OCI-LY7 (cell line): ENCODE data around the gene AKT1. TPM values are rescaled to one million over a fixed set of nuclear protein-coding genes. Genes with fewer than 3 reads are reported as not detected.

ENCODE experiments used
- BruUV-seq: library from RNA; stranded (reverse); fragments of 400-500 nt; replicated peaks from 2 replicates; lab custom pipeline; 2021; lab: Mats Ljungman, UMichigan
- CTCF ChIA-PET: fragments of 300-600 bp; sonication (Branson Sonifier 250); formaldehyde crosslinking; loops from one replicate; lab custom pipeline; 2022; ENCODE audit warnings: antibody characterized with exemption; ENCODE audit not compliant: unreplicated experiment; lab: Charles Lee
- POLR2A ChIA-PET: fragments of 300-600 bp; sonication (Branson Sonifier 250); formaldehyde crosslinking; loops from one replicate; lab custom pipeline; 2022; ENCODE audit warnings: antibody characterized with exemption; lab: Charles Lee
- DNase-seq: peaks from one replicate; pipeline ENCODE4 v3.0.0-alpha.2; 2015; ENCODE audit warnings: low spot score
- H2AFZ ChIP-seq: fragments of 200-600 bp; sonication (generic), shearing (Covaris generic); 2 replicates; pipeline ENCODE4 v1.6.1; 2014; ENCODE audit warnings: mild to moderate bottlenecking, antibody characterized with exemption, low read length, moderate library complexity
- H3K27ac ChIP-seq: fragments of 200-600 bp; sonication (generic); 2 replicates; pipeline ENCODE4 v1.5.1; 2014; ENCODE audit warnings: mixed run types, low read depth, mild to moderate bottlenecking, moderate library complexity, low read length, inconsistent platforms; ENCODE audit not compliant: poor library complexity, severe bottlenecking
- H3K36me3 ChIP-seq: fragments of 200-600 bp; sonication (generic); 2 replicates; pipeline ENCODE4 v1.6.1; 2014; ENCODE audit warnings: mild to moderate bottlenecking, antibody characterized with exemption, low read length, moderate library complexity, mixed read lengths; ENCODE audit not compliant: insufficient read depth
- H3K4me1 ChIP-seq: fragments of 200-600 bp; sonication (generic); 2 replicates; pipeline ENCODE4 v1.5.1; 2014; ENCODE audit warnings: mild to moderate bottlenecking, low read length; ENCODE audit not compliant: insufficient read depth, poor library complexity, severe bottlenecking
- H3K4me2 ChIP-seq: fragments of 200-600 bp; sonication (generic); 2 replicates; pipeline ENCODE4 v1.6.1; 2014; ENCODE audit warnings: mild to moderate bottlenecking, low read length
- H3K4me3 ChIP-seq: fragments of 200-600 bp; sonication (generic); 2 replicates; pipeline ENCODE4 v1.5.1; 2014; ENCODE audit warnings: mild to moderate bottlenecking, low read depth, low read length; ENCODE audit not compliant: poor library complexity, severe bottlenecking
- H3K79me2 ChIP-seq: fragments of 200-600 bp; sonication (generic); 2 replicates; pipeline ENCODE4 v1.6.1; 2016; ENCODE audit warnings: low read depth, mild to moderate bottlenecking, low read length, moderate library complexity, mixed read lengths; ENCODE audit not compliant: insufficient read depth
- H3K9me2 ChIP-seq: fragments of 200-600 bp; sonication (generic); 2 replicates; pipeline ENCODE4 v1.6.1; 2016; ENCODE audit warnings: mild to moderate bottlenecking, low read length, mixed read lengths; ENCODE audit not compliant: insufficient read depth
- H3K9me3 ChIP-seq: fragments of 200-600 bp; sonication (generic); 2 replicates; pipeline ENCODE4 v1.6.1; 2014; ENCODE audit warnings: mild to moderate bottlenecking, mixed run types, low read length, mixed read lengths
- H4K20me1 ChIP-seq: fragments of 200-600 bp; sonication (generic); 2 replicates; pipeline ENCODE4 v1.6.1; 2014; ENCODE audit warnings: mild to moderate bottlenecking, antibody characterized with exemption, low read length, moderate library complexity, mixed read lengths; ENCODE audit not compliant: insufficient read depth
- EZH2phosphoT487 ChIP-seq: fragments of 200-600 bp; sonication (generic); IDR thresholded peaks from 2 replicates; pipeline ENCODE4 v1.6.1; 2018; ENCODE audit warnings: low read depth, borderline replicate concordance, mild to moderate bottlenecking, mixed run types, antibody characterized with exemption, low read length, moderate library complexity, mixed read lengths
- intact Hi-C: fragments of 100-400 bp; cut with micrococcal nuclease; formaldehyde crosslinking; loops from one replicate; pipeline ENCODE4 v1.10.0; 2022; ENCODE audit not compliant: unreplicated experiment
- total RNA-seq, 2 experiments: library from RNA; depleted of rRNA in 1 of 2; stranded (reverse); fragments of >200 nt in 1 of 2; shearing (Covaris generic) in 1 of 2; gene quantifications; 2 replicates each; pipeline ENCODE4 v1.2.3, GENCODE V29; 2014 to 2022
- TF ChIP-seq, protein P1 (sequence below): fragments of 200-600 bp; sonication (generic); conservative IDR thresholded peaks from 2 replicates; pipeline ENCODE4 v1.5.1; 2014; ENCODE audit warnings: mild to moderate bottlenecking, antibody characterized with exemption, low read length, moderate library complexity, mixed read lengths

Gene AKT1
- total RNA-seq, 2 experiments from 2014 or later = 75.4 to 108 TPM

DNA sequence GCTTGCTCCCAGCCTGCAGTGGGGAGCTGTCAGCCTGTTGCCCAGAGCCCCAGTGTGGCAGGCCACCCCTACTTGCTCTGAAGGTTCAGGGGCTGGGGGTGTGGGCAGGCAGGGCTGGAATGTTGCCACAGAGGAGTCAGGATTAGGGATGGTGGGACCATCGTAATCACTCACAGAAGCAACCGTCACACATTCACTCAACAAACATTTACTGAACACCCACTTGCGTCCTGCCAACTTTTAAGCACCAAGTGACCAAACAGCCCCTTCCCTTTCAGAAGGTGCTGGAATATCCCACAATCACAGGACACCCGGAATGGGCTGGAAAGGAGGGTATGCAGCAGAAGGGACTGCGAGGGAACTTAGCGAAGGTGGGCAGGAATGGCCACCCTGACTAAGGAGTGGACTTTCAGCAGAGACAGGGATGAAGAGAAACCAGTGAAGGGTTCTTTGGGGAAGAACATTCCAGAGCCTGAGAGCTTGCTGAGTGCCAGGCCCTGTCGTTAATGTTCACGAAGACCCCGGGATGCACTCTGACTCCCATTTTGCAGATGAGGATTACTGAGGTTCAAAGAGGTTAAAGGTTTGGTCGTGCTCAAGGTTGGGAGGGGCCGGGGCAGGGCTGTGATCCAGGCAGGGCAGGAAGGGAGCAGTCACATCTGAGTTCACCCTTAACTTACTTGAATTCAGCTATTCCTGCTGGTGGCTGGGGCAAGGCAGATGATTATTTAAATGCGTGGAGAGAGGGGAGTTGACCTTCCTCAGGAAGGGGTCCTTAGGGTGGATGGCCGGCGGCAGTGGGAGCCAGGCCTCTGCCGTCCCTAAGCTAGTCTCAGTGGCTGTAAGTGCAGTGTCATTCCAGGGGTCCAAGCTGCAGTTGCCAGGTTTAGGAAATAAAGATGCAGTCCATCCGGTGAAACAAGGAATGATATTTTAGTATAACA lies 3.0 kb upstream of the AKT1 start:
- intact Hi-C loops = no loop called here
- H3K4me1 ChIP-seq = peaks cover 34% of the 10 kb centered on the region
- no peaks in the 10 kb centered on the region for H3K9me2 ChIP-seq
- ChIA-PET POLR2A (no interaction called here), CTCF (no interaction called here)
- H3K9me3 ChIP-seq = no peaks in the 10 kb centered on the region
- no peaks in the 10 kb centered on the region for H3K36me3 ChIP-seq
- DNase-seq = no peak
- H2AFZ ChIP-seq = no peak overlapping the region
- TF ChIP-seq EZH2phosphoT487 = no peak
- TF ChIP-seq, protein P1, sequence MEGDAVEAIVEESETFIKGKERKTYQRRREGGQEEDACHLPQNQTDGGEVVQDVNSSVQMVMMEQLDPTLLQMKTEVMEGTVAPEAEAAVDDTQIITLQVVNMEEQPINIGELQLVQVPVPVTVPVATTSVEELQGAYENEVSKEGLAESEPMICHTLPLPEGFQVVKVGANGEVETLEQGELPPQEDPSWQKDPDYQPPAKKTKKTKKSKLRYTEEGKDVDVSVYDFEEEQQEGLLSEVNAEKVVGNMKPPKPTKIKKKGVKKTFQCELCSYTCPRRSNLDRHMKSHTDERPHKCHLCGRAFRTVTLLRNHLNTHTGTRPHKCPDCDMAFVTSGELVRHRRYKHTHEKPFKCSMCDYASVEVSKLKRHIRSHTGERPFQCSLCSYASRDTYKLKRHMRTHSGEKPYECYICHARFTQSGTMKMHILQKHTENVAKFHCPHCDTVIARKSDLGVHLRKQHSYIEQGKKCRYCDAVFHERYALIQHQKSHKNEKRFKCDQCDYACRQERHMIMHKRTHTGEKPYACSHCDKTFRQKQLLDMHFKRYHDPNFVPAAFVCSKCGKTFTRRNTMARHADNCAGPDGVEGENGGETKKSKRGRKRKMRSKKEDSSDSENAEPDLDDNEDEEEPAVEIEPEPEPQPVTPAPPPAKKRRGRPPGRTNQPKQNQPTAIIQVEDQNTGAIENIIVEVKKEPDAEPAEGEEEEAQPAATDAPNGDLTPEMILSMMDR = no peak
- H3K79me2 ChIP-seq = no peaks in the 10 kb centered on the region
- peaks cover 9% of the 10 kb centered on the region; the same call in 1 of the 2 replicates for H4K20me1 ChIP-seq
- no TSS peak for BruUV-seq
- H3K4me2 ChIP-seq = no peak overlapping the region
- no peak overlapping the region for H3K27ac ChIP-seq
- no peak overlapping the region for H3K4me3 ChIP-seq

DNA sequence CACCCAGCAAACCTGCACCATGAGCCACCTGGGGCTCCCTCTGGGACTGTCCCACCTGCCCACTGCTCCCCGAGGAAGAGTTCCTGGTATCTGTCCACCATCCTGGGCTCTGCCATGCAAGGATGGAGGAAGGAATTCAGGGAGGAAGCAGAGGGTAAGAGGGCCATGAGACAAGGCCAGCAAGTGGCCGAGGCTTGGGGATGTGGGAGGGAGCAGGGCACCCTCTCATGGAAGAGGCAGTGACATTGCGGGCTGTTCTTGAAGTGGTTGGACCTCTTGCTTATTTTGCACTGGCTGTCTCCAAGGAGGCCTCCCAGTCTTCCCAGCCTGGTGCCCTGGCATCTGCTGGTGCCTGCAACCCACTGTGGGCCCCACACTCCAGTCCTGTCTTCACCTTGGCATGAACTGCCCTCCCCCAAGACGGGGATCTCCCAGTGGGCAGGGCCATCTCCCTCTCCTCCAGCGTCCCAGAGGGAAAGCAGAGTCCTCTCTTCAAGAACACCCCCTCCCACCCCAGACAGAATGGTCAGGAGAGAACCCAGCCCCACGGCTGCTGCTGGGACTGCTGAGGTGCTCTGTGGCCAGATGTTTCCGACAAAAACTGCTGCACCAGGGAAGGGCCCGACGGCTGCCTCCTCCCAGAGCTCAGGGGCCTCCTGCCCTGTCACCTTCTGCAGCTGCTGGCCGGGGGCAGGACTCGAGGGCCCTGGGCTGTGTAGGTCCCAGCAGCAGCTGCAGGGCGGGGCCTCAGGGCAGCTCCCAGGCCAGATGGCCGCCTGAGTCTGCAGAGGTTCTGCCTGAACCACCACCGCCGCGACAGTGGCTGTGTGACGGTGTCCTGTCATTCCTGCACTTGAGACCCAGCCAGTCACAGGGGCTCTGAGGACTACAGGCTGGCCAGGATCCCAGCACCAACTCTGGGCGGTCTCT lies 1.8 kb upstream of the AKT1 start:
- peaks cover 30% of the 10 kb centered on the region for H3K4me1 ChIP-seq
- POLR2A ChIA-PET = interaction anchor here (0.5 kb wide), 1 partner anchor 1559 kb away, joined by 3 read pairs; no protein-coding TSS in a partner anchor

More for the DNA sequence above, 1.8 kb upstream of the AKT1 start:
- Histone ChIP-seq H4K20me1 (peaks cover 9% of the 10 kb centered on the region; the same call in 1 of the 2 replicates), H3K9me2 (no peaks in the 10 kb centered on the region), H2AFZ (no peak overlapping the region), H3K27ac (no peak overlapping the region), H3K4me3 (no peak overlapping the region), H3K79me2 (no peaks in the 10 kb centered on the region), H3K9me3 (no peaks in the 10 kb centered on the region), H3K4me2 (no peak overlapping the region), H3K36me3 (no peaks in the 10 kb centered on the region)
- CTCF ChIA-PET = no interaction called here
- intact Hi-C loops = no loop called here
- BruUV-seq = no TSS peak
- no peak for TF ChIP-seq EZH2phosphoT487
- TF ChIP-seq, protein P1 = no peak
- DNase-seq = no peak
